Measurements from ENCODE around the gene ALPK3. TPM values are rescaled to one million over a fixed set of nuclear protein-coding genes. Genes with fewer than 3 reads are reported as not detected.

The ALPK3 gene
- total RNA-seq, 1 experiment from 2014 or later: 37.4 TPM

GRCh38 chr15:84842781-84843180 is 25.6 kb downstream of the ALPK3 start:
- no peak for DNase-seq (ENCODE audit: low read depth)

GRCh38 chr15:84844964-84845363 is 27.8 kb downstream of the ALPK3 start:
- no peak for DNase-seq (ENCODE audit: low read depth)

- DNase-seq (ENCODE audit: low read depth): peak; percentile 41
Measured at GRCh38 chr15:84845631-84846030, 28.5 kb downstream of the ALPK3 start.

GRCh38 chr15:84846269-84846668 is 29.1 kb downstream of the ALPK3 start:
- no peak for DNase-seq (ENCODE audit: low read depth)

GRCh38 chr15:84847382-84847781 is 30.2 kb downstream of the ALPK3 start:
- no peak for DNase-seq (ENCODE audit: low read depth)

- DNase-seq (ENCODE audit: low read depth): no peak
Measured at GRCh38 chr15:84852212-84852611, 35.1 kb downstream of the ALPK3 start.

- peak; percentile 20 for DNase-seq (ENCODE audit: low read depth)
Measured at GRCh38 chr15:84855136-84855535, 38.0 kb downstream of the ALPK3 start.

GRCh38 chr15:84855765-84856164 is 38.6 kb downstream of the ALPK3 start:
- DNase-seq (ENCODE audit: low read depth): no peak

GRCh38 chr15:84856731-84857417 is 39.7 kb downstream of the ALPK3 start:
- no peak for DNase-seq (ENCODE audit: low read depth)

- DNase-seq (ENCODE audit: low read depth): no peak
Measured at GRCh38 chr15:84857418-84858004, 40.4 kb downstream of the ALPK3 start.

GRCh38 chr15:84858231-84858630 is 41.1 kb downstream of the ALPK3 start:
- DNase-seq (ENCODE audit: low read depth): no peak

- DNase-seq (ENCODE audit: low read depth): no peak
Measured at GRCh38 chr15:84859144-84859543, 42.0 kb downstream of the ALPK3 start.

- DNase-seq (ENCODE audit: low read depth): no peak
Measured at GRCh38 chr15:84859651-84860050, 42.5 kb downstream of the ALPK3 start.

- DNase-seq (ENCODE audit: low read depth): no peak
Measured at GRCh38 chr15:84861781-84862180, 44.6 kb downstream of the ALPK3 start.

GRCh38 chr15:84862214-84862975 is 45.2 kb downstream of the ALPK3 start:
- DNase-seq (ENCODE audit: low read depth): no peak

- DNase-seq (ENCODE audit: low read depth): no peak
Measured at GRCh38 chr15:84863565-84864443, 46.6 kb downstream of the ALPK3 start.

GRCh38 chr15:84864444-84864795 is 47.3 kb downstream of the ALPK3 start:
- DNase-seq (ENCODE audit: low read depth): no peak

- no peak for DNase-seq (ENCODE audit: low read depth)
Measured at GRCh38 chr15:84865074-84865569, 48.0 kb downstream of the ALPK3 start.

- no peak for DNase-seq (ENCODE audit: low read depth)
Measured at GRCh38 chr15:84868037-84868880, 51.1 kb downstream of the ALPK3 start.

- DNase-seq (ENCODE audit: low read depth): no peak
Measured at GRCh38 chr15:84869510-84869909, 52.4 kb downstream of the ALPK3 start.

All from LHCN-M2 (cell line).